Measurements from ENCODE around the gene NUP133.

NUP133 gene

DNA sequence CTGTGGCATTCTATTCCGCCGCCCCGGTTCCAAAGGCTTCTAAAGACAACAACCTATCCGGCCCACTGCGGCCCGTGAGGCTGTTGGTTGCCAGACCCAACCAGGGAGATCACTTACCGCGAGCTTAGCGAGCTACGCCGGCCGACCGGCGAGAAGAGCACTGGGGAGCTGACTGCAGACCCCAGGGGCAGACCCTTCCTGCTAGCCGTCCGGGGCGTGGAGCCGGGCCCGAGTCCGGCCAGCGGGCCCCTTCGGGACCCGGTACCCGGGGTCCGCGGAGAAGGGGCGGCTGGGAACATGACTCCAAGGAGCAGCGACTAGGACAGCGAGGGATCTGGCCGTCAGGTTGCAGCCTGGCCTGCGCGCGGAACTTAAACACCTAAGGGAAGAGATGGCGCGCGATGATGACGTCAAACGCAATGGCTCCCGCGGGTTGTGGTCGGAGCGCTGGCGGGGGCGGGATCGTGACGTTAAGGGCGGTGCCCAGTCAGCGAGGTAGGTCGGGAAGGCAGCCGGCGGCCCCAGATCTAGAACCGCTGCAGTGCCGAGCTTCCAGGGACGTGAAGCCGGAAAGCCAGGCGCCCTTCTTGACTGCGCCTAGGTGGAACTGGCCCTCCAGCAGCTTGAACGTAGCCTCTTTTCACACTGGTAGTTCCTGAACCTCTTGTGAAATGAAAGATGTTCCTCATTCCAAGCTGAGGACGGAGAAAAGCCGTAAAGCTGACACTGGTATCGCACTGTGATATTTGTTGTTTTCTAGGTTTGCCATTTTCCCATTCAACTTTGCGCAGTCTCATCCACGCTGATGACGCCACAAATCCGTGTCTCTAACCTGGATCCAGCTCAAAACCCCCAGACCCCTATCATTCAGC is at the start of gene NUP133:
TSS of gene NUP133 (minus strand) at position 391 of the 872 bp plus-strand sequence. CDS start at position 299, 92 bp downstream.
- peaks cover 25% of the 10 kb centered on the region for H3K36me3 ChIP-seq (ENCODE audit: control insufficient read depth, insufficient read depth, low read length)
- peak within 1 kb of the TSS; percentile 89 for H3K9ac ChIP-seq (ENCODE audit: low read depth, low read length)
- no peaks in the 10 kb centered on the region for H3K27me3 ChIP-seq (ENCODE audit: control insufficient read depth, insufficient read depth, low read length)
- peak within 1 kb of the TSS; percentile 97 for H3K27ac ChIP-seq (ENCODE audit: low read depth, low read length)
- peaks cover 12% of the 10 kb centered on the region for H3K4me1 ChIP-seq (ENCODE audit: control insufficient read depth, insufficient read depth, low read length)
- H3K9me3 ChIP-seq (ENCODE audit: control insufficient read depth, insufficient read depth, low read length) = no peaks in the 10 kb centered on the region
- H3K4me3 ChIP-seq (ENCODE audit: low read depth, low read length) = peak within 1 kb of the TSS; percentile 79

DNA sequence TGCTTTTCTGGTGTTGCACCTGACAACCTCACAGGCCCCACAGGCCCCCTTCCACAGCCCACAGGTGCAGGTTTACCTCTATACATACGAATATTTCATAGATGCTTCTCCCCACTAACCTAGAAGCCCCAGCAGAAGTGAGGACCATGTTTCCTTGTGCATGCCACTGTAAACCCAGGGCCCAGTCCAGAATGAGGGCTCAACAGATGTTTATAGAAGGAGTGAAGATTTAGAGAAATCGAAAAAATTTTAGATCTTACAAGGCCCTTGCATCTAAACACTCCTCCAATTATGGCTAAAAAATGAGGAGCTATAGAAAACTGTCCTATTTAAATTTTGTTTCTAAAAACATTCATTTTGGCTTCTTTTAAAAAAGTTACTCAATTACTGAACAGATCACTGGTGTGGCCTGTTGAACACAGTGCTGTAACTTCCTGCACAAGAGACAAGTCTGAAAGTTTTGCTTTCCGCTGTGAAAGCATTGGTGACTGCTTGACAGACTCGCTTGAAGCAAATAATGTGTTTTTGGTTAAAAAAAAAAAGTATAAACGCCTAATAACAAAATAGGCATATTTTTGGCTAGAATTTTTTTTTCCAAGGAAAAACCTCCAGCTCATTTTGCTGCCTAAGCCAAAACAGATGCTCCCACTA is 49.2 kb upstream of the NUP133 start:
- Histone ChIP-seq H3K27me3 (ENCODE audit: control insufficient read depth, insufficient read depth, low read length) (no peaks in the 10 kb centered on the region), H3K9me3 (ENCODE audit: control insufficient read depth, insufficient read depth, low read length) (no peaks in the 10 kb centered on the region), H3K9ac (ENCODE audit: low read depth, low read length) (peak overlapping the region; percentile 53; the same call in 1 of the 2 replicates), H3K4me1 (ENCODE audit: control insufficient read depth, insufficient read depth, low read length) (peaks cover 13% of the 10 kb centered on the region), H3K4me3 (ENCODE audit: low read depth, low read length) (peak overlapping the region; percentile 91), H3K27ac (ENCODE audit: low read depth, low read length) (no peak overlapping the region), H3K36me3 (ENCODE audit: control insufficient read depth, insufficient read depth, low read length) (no peaks in the 10 kb centered on the region)

DNA sequence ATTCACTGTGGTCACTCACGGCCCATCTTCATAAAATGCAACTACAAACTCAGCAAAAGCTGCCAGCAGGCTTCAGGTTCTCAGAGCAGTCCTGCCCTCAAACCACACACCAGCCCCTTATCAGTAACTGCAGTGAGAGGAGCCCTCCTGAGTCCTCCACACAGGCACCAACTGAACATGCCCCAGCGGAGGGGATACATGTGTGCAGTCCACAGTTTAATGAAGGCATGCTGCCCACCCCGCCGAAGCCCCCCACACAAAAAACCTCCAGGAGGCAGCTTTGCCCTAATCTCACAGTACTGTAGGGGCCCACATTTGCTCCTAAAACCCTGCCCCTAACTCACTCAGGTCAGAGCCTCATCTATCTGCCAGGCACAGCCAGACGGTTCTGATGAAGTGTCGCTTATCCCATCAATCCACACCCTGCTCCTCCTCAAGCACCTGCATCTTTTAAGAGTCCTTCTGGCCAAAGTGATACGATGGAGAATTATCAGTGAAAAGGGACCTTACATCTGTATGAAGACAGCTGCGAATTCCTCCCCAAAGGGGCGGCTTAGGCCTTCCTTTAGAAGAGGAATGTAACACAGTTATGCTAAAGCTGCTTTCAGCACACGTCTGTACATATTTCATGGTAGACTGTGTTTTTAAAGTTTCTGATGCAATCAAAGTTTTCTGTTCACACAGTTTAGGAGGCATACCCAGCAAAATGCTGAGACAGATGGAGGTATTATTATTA is 46.9 kb upstream of the NUP133 start:
- Histone ChIP-seq H3K4me3 (ENCODE audit: low read depth, low read length) (no peak overlapping the region), H3K9me3 (ENCODE audit: control insufficient read depth, insufficient read depth, low read length) (no peaks in the 10 kb centered on the region), H3K36me3 (ENCODE audit: control insufficient read depth, insufficient read depth, low read length) (no peaks in the 10 kb centered on the region), H3K27ac (ENCODE audit: low read depth, low read length) (no peak overlapping the region), H3K27me3 (ENCODE audit: control insufficient read depth, insufficient read depth, low read length) (no peaks in the 10 kb centered on the region), H3K9ac (ENCODE audit: low read depth, low read length) (no peak overlapping the region), H3K4me1 (ENCODE audit: control insufficient read depth, insufficient read depth, low read length) (peaks cover 13% of the 10 kb centered on the region)

DNA sequence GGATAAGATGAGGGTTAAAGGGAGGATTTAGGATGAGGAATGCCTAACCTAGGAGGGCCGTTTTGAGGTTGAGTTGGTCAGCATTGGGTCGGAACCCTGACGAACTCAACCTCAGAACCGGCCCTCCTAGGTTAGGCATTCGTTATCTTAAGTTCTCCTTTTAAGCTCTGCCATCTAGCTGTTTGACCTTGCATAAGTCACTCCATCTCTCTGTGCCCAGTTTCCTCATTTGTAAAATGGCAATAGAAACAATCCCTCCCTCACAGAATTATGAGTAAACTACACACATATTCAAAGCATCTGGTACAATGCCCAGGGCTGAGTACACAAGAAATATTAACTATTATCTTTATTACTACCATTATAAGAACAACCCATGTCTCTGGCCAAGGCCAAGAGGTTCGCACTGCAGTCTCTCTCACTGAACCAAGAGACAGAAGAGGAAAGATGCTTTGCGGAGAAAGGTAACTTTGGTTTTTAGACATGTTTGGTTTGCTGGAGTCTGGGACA is 45.5 kb upstream of the NUP133 start:
- Histone ChIP-seq H3K27ac (ENCODE audit: low read depth, low read length) (no peak overlapping the region), H3K36me3 (ENCODE audit: control insufficient read depth, insufficient read depth, low read length) (no peaks in the 10 kb centered on the region), H3K9me3 (ENCODE audit: control insufficient read depth, insufficient read depth, low read length) (no peaks in the 10 kb centered on the region), H3K9ac (ENCODE audit: low read depth, low read length) (no peak overlapping the region), H3K27me3 (ENCODE audit: control insufficient read depth, insufficient read depth, low read length) (no peaks in the 10 kb centered on the region), H3K4me3 (ENCODE audit: low read depth, low read length) (no peak overlapping the region), H3K4me1 (ENCODE audit: control insufficient read depth, insufficient read depth, low read length) (peaks cover 13% of the 10 kb centered on the region)

DNA sequence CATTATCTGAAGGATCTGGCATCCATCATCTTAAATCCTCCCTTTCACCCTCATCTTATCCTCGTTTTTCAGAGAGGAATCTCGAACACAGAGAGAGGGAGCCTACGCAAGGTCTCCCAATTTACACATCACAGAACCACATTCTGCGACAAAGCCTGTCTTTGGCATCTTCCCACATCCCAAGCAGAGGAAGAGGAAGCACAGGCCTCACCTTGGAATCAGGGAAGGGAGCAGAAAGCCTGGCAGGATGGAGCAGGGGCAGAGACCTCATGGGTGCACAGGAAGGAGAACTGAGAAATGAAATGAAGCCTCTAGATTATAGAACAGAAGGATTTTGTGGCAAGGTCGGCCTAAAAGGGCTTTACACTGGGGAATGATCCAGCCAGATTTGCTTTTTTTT is 44.6 kb upstream of the NUP133 start:
- no peaks in the 10 kb centered on the region for H3K9me3 ChIP-seq (ENCODE audit: control insufficient read depth, insufficient read depth, low read length)
- peaks cover 13% of the 10 kb centered on the region for H3K4me1 ChIP-seq (ENCODE audit: control insufficient read depth, insufficient read depth, low read length)
- H3K27me3 ChIP-seq (ENCODE audit: control insufficient read depth, insufficient read depth, low read length) = no peaks in the 10 kb centered on the region
- H3K27ac ChIP-seq (ENCODE audit: low read depth, low read length) = no peak overlapping the region
- H3K9ac ChIP-seq (ENCODE audit: low read depth, low read length) = no peak overlapping the region
- no peaks in the 10 kb centered on the region for H3K36me3 ChIP-seq (ENCODE audit: control insufficient read depth, insufficient read depth, low read length)
- no peak overlapping the region for H3K4me3 ChIP-seq (ENCODE audit: low read depth, low read length)

DNA sequence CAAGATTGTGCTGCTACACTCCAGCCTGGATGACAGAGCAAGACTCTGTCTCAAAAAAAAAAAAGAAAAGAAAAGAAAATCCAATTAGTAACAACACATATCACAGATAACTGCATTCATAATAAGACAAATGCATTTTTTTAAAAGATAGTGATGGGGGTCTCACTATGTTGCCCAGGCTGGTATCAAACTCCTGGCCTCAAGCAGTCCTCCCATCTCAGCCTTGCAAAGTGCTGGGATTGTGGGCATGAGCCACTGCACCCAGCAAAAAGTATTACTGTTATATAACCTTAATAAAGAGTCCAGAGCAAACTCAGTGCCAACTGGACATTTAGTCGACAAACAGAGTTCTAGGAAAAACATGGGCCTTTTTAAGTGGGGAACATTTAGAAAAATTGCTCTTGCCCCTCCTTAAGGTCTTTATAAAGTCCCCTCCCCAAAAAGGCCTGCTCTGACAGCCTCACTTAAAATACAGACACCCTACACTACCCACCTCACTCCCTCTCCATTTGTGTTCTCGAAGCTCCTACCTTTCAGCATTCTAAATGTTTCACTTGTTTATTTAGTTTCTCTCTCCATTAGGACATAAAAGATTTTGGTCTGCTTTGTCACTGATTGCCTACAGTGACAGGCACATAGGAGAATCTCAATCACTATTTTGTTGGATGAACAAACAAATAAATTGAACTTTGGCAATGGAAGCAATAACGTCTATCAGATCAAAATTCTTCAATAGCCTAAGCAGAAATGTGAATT is 42.8 kb upstream of the NUP133 start:
- no peak overlapping the region for H3K9ac ChIP-seq (ENCODE audit: low read depth, low read length)
- no peak overlapping the region for H3K27ac ChIP-seq (ENCODE audit: low read depth, low read length)
- no peaks in the 10 kb centered on the region; the same call in 1 of the 2 replicates for H3K4me1 ChIP-seq (ENCODE audit: control insufficient read depth, insufficient read depth, low read length)
- H3K27me3 ChIP-seq (ENCODE audit: control insufficient read depth, insufficient read depth, low read length) = no peaks in the 10 kb centered on the region
- peaks cover 8% of the 10 kb centered on the region for H3K36me3 ChIP-seq (ENCODE audit: control insufficient read depth, insufficient read depth, low read length)
- no peaks in the 10 kb centered on the region for H3K9me3 ChIP-seq (ENCODE audit: control insufficient read depth, insufficient read depth, low read length)
- H3K4me3 ChIP-seq (ENCODE audit: low read depth, low read length) = no peak overlapping the region

DNA sequence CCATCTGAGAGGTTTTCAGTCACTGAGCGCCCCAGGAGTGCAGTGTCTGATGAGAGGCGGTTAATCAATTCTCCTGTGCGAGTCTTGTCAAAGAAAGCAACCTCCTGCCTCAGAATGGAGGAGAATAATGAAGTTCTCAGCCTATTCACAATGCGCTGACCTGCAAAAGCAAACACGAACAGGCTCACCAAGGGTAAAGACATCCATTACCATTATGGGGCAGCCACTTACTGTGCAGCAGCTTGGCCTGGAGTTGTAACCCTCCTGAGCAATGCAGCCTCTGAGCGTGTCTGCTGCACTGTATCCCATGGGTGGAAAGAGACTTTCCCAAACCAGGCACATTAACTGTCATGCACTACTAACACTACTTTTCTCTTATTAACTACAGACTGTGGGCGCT is 39.4 kb upstream of the NUP133 start:
- Histone ChIP-seq H3K27me3 (ENCODE audit: control insufficient read depth, insufficient read depth, low read length) (no peaks in the 10 kb centered on the region), H3K27ac (ENCODE audit: low read depth, low read length) (no peak overlapping the region), H3K9me3 (ENCODE audit: control insufficient read depth, insufficient read depth, low read length) (no peaks in the 10 kb centered on the region), H3K4me1 (ENCODE audit: control insufficient read depth, insufficient read depth, low read length) (no peaks in the 10 kb centered on the region), H3K9ac (ENCODE audit: low read depth, low read length) (no peak overlapping the region), H3K36me3 (ENCODE audit: control insufficient read depth, insufficient read depth, low read length) (peaks cover 20% of the 10 kb centered on the region), H3K4me3 (ENCODE audit: low read depth, low read length) (no peak overlapping the region)

DNA sequence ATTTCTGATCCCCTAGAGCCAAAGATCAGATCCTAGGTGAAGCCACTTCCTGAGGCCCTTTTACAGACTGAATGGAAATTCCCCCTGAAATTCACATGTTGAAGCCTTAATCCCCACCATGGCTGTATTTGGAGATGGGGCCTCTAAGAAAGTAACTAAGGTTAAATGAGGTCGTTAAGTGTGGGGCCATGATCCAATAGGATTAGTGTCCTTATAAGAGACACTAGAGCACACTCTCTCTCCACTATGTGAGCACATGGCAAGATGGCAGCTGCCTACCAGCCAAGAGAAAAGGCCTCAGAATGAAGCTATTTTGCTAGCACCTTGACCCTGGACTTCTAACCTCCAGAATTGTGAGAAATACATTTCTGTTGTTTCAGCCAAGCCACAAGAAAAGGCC is 36.4 kb upstream of the NUP133 start:
- peaks cover 38% of the 10 kb centered on the region for H3K36me3 ChIP-seq (ENCODE audit: control insufficient read depth, insufficient read depth, low read length)
- no peak overlapping the region for H3K4me3 ChIP-seq (ENCODE audit: low read depth, low read length)
- no peak overlapping the region for H3K9ac ChIP-seq (ENCODE audit: low read depth, low read length)
- no peaks in the 10 kb centered on the region for H3K9me3 ChIP-seq (ENCODE audit: control insufficient read depth, insufficient read depth, low read length)
- no peak overlapping the region for H3K27ac ChIP-seq (ENCODE audit: low read depth, low read length)
- no peaks in the 10 kb centered on the region for H3K27me3 ChIP-seq (ENCODE audit: control insufficient read depth, insufficient read depth, low read length)
- H3K4me1 ChIP-seq (ENCODE audit: control insufficient read depth, insufficient read depth, low read length) = no peaks in the 10 kb centered on the region

DNA sequence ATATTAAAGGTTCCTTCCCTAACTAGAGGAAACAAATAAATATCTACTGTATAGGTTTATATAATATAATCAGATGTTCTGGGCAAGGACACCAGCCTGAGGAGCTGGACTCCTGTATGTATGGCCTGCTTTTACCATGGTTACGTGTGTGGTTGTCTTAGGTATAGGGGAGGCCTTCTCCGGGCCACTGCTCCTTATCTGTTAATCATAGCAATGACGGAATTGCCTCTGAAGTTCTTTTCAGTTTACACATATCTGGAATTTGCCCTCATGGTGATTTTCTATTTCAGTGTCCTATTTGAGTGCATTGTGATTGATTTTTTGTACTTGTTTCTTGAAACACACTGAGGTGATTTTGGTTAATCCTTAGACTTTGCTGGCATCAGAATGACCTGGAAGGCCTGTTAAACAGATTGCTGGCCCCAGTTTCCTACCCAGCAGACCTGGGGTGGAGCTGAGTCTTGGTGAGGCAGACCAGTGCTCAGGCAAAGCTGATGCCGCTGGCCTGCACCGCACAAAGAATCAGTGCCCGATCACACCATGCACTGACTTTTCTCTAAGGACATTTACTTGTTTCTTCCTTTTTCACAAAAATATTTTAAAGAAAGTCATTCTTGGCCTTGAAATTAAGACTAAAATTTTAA is 31.8 kb upstream of the NUP133 start:
- Histone ChIP-seq H3K4me3 (ENCODE audit: low read depth, low read length) (no peak overlapping the region), H3K9me3 (ENCODE audit: control insufficient read depth, insufficient read depth, low read length) (no peaks in the 10 kb centered on the region), H3K36me3 (ENCODE audit: control insufficient read depth, insufficient read depth, low read length) (peaks cover 64% of the 10 kb centered on the region), H3K27me3 (ENCODE audit: control insufficient read depth, insufficient read depth, low read length) (no peaks in the 10 kb centered on the region), H3K27ac (ENCODE audit: low read depth, low read length) (no peak overlapping the region), H3K9ac (ENCODE audit: low read depth, low read length) (no peak overlapping the region), H3K4me1 (ENCODE audit: control insufficient read depth, insufficient read depth, low read length) (no peaks in the 10 kb centered on the region)

DNA sequence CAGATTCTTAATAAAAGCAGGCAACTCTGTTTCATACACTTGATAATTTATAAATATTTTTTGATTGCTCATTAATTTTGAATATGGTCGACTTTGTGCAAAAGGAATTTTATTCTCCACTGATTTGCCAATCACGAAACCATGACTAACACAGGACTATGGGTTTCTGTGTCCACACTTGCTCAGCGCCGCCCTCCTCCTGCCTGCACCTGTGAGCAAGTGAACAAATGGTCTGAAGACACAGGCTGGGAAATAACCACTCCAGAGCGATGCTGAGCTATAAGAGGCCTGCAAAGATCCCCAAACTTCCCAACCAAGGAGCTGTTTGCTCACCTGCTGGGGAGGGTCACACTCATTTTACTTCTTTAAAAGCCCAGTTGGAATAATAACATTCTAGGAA is 30.8 kb upstream of the NUP133 start:
- H3K4me3 ChIP-seq (ENCODE audit: low read depth, low read length) = no peak overlapping the region
- H3K4me1 ChIP-seq (ENCODE audit: control insufficient read depth, insufficient read depth, low read length) = no peaks in the 10 kb centered on the region
- H3K27ac ChIP-seq (ENCODE audit: low read depth, low read length) = no peak overlapping the region
- H3K27me3 ChIP-seq (ENCODE audit: control insufficient read depth, insufficient read depth, low read length) = no peaks in the 10 kb centered on the region
- peaks cover 59% of the 10 kb centered on the region for H3K36me3 ChIP-seq (ENCODE audit: control insufficient read depth, insufficient read depth, low read length)
- no peaks in the 10 kb centered on the region for H3K9me3 ChIP-seq (ENCODE audit: control insufficient read depth, insufficient read depth, low read length)
- no peak overlapping the region for H3K9ac ChIP-seq (ENCODE audit: low read depth, low read length)

All from HUES48 (cell line).